Measurements from ENCODE around the gene UPK1A. TPM values are rescaled to one million over a fixed set of nuclear protein-coding genes. Genes with fewer than 3 reads are reported as not detected.

UPK1A gene
- total and polyA plus RNA-seq, 9 of the 15 experiments (the other 6 are each of a cell fraction or from before 2014, with no cell fraction given), result 0.06 to 0.13 TPM; not detected in 7

GRCh38 chr19:35619290-35619923 is 46.9 kb upstream of the UPK1A start (continued):
- TF ChIP-seq BCLAF1 (IDR thresholded peaks at IDR 0.05; ENCODE audit: borderline replicate concordance in 1 of 2, control insufficient read depth in 1 of 2, low read depth in 2 of 2, low read length in 1 of 2) (no peak), ZNF232 (CRISPR knock-in tag; IDR thresholded peaks at IDR 0.05) (no peak), ZNF197 (CRISPR knock-in tag; IDR thresholded peaks at IDR 0.05; ENCODE audit: low read depth) (no peak), MITF (IDR thresholded peaks at IDR 0.05) (no peak), TARDBP (IDR thresholded peaks at IDR 0.05) (no peak), JUNB (CRISPR knock-in tag; conservative IDR thresholded peaks at IDR 0.05) (no peak), ERF (CRISPR knock-in tag; IDR thresholded peaks at IDR 0.05) (no peak), DIDO1 (tag; IDR thresholded peaks at IDR 0.05; ENCODE audit: low read depth) (no peak)

All from K562 (cell line).